OCI-LY1 (cell line): ENCODE data around the gene FOXK1.

ENCODE experiments used
- EZH2 ChIP-seq: fragments of 200-600 bp; sonication (generic), shearing (Covaris generic); IDR thresholded peaks from 2 replicates; pipeline ENCODE4 v1.8.0; 2017; ENCODE audit warnings: borderline replicate concordance, mixed run types, mild to moderate bottlenecking, antibody characterized with exemption, low read length, moderate library complexity, mixed read lengths
- TF ChIP-seq, protein P1 (sequence below): fragments of 200-600 bp; sonication (generic), shearing (Covaris generic); IDR thresholded peaks from 2 replicates; pipeline ENCODE4 v1.5.1; 2017; ENCODE audit warnings: mild to moderate bottlenecking, antibody characterized with exemption, low read length, moderate library complexity, mixed read lengths

DNA sequence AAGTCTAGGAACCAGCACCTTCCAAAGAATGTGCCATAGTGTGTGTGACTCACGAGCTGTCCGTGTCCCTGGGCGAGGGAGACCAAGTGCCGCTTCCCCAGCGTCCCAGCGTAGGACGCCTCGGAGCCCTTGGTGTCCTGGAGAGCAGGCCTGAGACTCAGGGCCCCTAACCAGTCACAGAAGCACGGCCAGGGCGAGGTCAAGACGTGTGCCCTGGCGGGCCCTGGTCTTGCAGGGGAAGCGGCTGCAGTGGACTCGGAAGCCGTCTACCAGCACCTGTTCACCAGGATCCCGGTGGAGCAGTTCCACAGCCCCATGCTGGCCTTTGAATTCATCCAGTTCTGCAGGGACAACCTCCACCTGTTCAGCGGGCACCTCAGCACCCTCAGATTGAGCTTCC, 103.9 kb downstream of the FOXK1 start:
- TF ChIP-seq, protein P1, sequence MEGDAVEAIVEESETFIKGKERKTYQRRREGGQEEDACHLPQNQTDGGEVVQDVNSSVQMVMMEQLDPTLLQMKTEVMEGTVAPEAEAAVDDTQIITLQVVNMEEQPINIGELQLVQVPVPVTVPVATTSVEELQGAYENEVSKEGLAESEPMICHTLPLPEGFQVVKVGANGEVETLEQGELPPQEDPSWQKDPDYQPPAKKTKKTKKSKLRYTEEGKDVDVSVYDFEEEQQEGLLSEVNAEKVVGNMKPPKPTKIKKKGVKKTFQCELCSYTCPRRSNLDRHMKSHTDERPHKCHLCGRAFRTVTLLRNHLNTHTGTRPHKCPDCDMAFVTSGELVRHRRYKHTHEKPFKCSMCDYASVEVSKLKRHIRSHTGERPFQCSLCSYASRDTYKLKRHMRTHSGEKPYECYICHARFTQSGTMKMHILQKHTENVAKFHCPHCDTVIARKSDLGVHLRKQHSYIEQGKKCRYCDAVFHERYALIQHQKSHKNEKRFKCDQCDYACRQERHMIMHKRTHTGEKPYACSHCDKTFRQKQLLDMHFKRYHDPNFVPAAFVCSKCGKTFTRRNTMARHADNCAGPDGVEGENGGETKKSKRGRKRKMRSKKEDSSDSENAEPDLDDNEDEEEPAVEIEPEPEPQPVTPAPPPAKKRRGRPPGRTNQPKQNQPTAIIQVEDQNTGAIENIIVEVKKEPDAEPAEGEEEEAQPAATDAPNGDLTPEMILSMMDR = no peak
- no peak for TF ChIP-seq EZH2
